ENCODE results near the gene HVCN1. TPM values are rescaled to one million over a fixed set of nuclear protein-coding genes. Genes with fewer than 3 reads are reported as not detected.

The HVCN1 gene
- total and polyA plus RNA-seq, 2 of the 8 experiments (the other 6 are each of a cell fraction or from before 2014, with no cell fraction given), result 5.8 to 11.2 TPM

DNA sequence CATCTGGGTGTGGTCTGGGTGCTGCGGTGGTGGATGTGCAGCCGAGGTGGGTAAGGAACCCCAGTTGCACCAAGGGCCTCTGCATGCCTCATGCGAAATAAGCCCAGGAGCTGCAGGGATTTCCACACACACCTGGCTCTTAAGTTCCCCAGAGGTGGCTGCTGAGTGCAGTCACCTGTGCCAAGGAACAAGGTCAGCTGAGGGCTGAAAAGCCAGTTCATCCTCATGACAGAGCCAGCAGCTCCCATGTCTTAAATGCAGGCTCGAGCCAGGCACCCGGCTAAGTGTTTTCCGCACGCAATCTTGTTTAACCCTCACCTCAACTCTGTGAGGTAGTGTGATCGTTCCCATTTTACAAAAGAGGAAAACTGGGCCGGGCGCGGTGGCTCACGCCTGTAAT lies 9.7 kb downstream of the HVCN1 start:
- Histone ChIP-seq H2BK120ac (replicated peaks; ENCODE audit: low read depth, low read length) (no peak overlapping the region), H3K4ac (replicated peaks; ENCODE audit: insufficient read length, low read depth, low read length) (no peak overlapping the region), H2AK5ac (ENCODE audit: low read depth, low read length) (no peak overlapping the region), H4K5ac (ENCODE audit: insufficient read length, low read depth, low read length) (no peak overlapping the region), H4K8ac (ENCODE audit: extremely low read depth, insufficient read depth, low read length) (no peak overlapping the region), H2BK20ac (ENCODE audit: low read length) (no peak overlapping the region), H3K4me2 (ENCODE audit: insufficient read depth in 1 of 2, low read depth in 2 of 2, low read length in 2 of 2) (no peak overlapping the region), H3K56ac (replicated peaks; ENCODE audit: insufficient read length, low read depth, low read length) (no peak overlapping the region), H3K27me3 (replicated peaks in 1 of 4; ENCODE audit: control insufficient read depth in 3 of 4, extremely low read depth in 1 of 4, insufficient read depth in 3 of 4, low read length in 3 of 4) (no peaks in the 10 kb centered on the region), H2BK5ac (ENCODE audit: low read depth, low read length) (no peak overlapping the region), H2BK15ac (ENCODE audit: low read length) (no peak overlapping the region), H3K4me3 (ENCODE audit: extremely low read depth in 1 of 4, insufficient read depth in 2 of 4, low read depth in 3 of 4, low read length in 4 of 4) (no peak overlapping the region), H4K91ac (replicated peaks; ENCODE audit: insufficient read length, low read length) (no peak overlapping the region), H3K4me1 (replicated peaks in 1 of 4; ENCODE audit: control insufficient read depth in 3 of 4, insufficient read depth in 4 of 4, low read length in 3 of 4) (no peaks in the 10 kb centered on the region), H3K18ac (ENCODE audit: extremely low read depth, low read length) (no peak overlapping the region), H3K79me2 (ENCODE audit: control insufficient read depth in 1 of 2, insufficient read depth in 2 of 2, low read length in 2 of 2) (no peaks in the 10 kb centered on the region), H3K14ac (ENCODE audit: insufficient read length) (no peak overlapping the region), H3K27ac (ENCODE audit: low read depth, low read length) (no peak overlapping the region), H3K23me2 (ENCODE audit: low read depth, low read length) (0 out of 2 replicates have a peak, but pooled peaks cover 2% of the 10 kb centered on the region), H3K79me1 (ENCODE audit: low read depth, low read length) (no peaks in the 10 kb centered on the region; the same call in 1 of the 2 replicates), H3K23ac (ENCODE audit: insufficient read length) (no peak overlapping the region), H3K9ac (replicated peaks in 1 of 4; ENCODE audit: extremely low read depth in 1 of 4, low read depth in 3 of 4, low read length in 3 of 4) (no peak overlapping the region), H4K20me1 (replicated peaks in 1 of 2; ENCODE audit: control insufficient read depth in 1 of 2, insufficient read depth in 2 of 2, low read length in 2 of 2) (no peaks in the 10 kb centered on the region), H2BK12ac (ENCODE audit: low read depth, low read length) (no peak overlapping the region), H2AFZ (ENCODE audit: low read length) (no peak overlapping the region), H3K9me3 (ENCODE audit: insufficient read depth in 2 of 2, low read depth in 1 of 2, low read length in 1 of 2) (no peaks in the 10 kb centered on the region), H3K36me3 (ENCODE audit: control insufficient read depth in 2 of 4, insufficient read depth in 4 of 4, low read length in 3 of 4) (no peaks in the 10 kb centered on the region)
- FAIRE-seq (no peak), DNase-seq (ENCODE audit: low read depth in 1 of 2, low spot score in 2 of 2) (no peak)
- ChIA-PET CTCF (ENCODE audit: partially characterized antibody) (interaction anchor here (0.6 to 1.4 kb wide), 5 partner anchors 11 to 120 kb away, joined by 3 to 5 read pairs (median 4); no protein-coding TSS in a partner anchor), POLR2A (ENCODE audit: partially characterized antibody) (interaction anchor here (0.7 to 1.1 kb wide), 2 partner anchors 10 to 38 kb away, joined by 3 to 4 read pairs; partner anchors contain the start of gene HVCN1)
- 90% methylated on average over 12 of the region's 12 CpGs; no CpG with 5 or more reads in 1 of the 2 experiments for WGBS, 2 experiments (ENCODE audit: extremely low coverage in 1 of 2, insufficient coverage in 1 of 2, insufficient read length in 1 of 2, insufficient replicate concordance in 2 of 2, low coverage in 1 of 2, low lambda C conversion rate in 2 of 2, missing lambda C conversion rate in 1 of 2)
- TF ChIP-seq TEAD4 (IDR thresholded peaks at IDR 0.05; ENCODE audit: low read depth, low read length), result no peak
- no peak for TF ChIP-seq POU5F1 (IDR thresholded peaks at IDR 0.05; ENCODE audit: low read depth, low read length)
- TF ChIP-seq RFX5 (IDR thresholded peaks at IDR 0.05; ENCODE audit: borderline replicate concordance, low read depth, low read length), result no peak
- TF ChIP-seq BACH1 (IDR thresholded peaks at IDR 0.05; ENCODE audit: low read length), result no peak
- no peak for TF ChIP-seq TAF1 (IDR thresholded peaks at IDR 0.05; ENCODE audit: low read depth, low read length)
- no peak for TF ChIP-seq EP300 (IDR thresholded peaks at IDR 0.05; ENCODE audit: borderline replicate concordance in 1 of 2, low read depth in 2 of 2, low read length in 2 of 2)
- TF ChIP-seq SP4 (IDR thresholded peaks at IDR 0.05; ENCODE audit: low read length), result no peak
- TF ChIP-seq CBX5 (IDR thresholded peaks at IDR 0.05; ENCODE audit: low read depth, low read length), result no peak
- TF ChIP-seq CREB1 (IDR thresholded peaks at IDR 0.05), result no peak
- no peak for TF ChIP-seq MAFK (IDR thresholded peaks at IDR 0.05; ENCODE audit: low read depth, low read length)
- no peak for TF ChIP-seq NRF1 (IDR thresholded peaks at IDR 0.05; ENCODE audit: low read depth, low read length)
- TF ChIP-seq POLR2A (IDR thresholded peaks at IDR 0.05; ENCODE audit: control extremely low read depth in 1 of 2, low read depth in 2 of 2, low read length in 2 of 2), result no peak

All from H1 (cell line).